GM19397 (cell line): ENCODE results near the gene LRRC40.
"Not testable (repeated sequence)": the region's sequence is repeated elsewhere in the genome, so short reads cannot be mapped to it uniquely, and the experiment has no call there.

Experiments used
- ATAC-seq: cut with Tn5 transposase; IDR thresholded peaks from one replicate; pipeline ENCODE4 v1.9.1; 2021; ENCODE audit warnings: mild to moderate bottlenecking, moderate library complexity; ENCODE audit not compliant: unreplicated experiment

LRRC40 gene

DNA sequence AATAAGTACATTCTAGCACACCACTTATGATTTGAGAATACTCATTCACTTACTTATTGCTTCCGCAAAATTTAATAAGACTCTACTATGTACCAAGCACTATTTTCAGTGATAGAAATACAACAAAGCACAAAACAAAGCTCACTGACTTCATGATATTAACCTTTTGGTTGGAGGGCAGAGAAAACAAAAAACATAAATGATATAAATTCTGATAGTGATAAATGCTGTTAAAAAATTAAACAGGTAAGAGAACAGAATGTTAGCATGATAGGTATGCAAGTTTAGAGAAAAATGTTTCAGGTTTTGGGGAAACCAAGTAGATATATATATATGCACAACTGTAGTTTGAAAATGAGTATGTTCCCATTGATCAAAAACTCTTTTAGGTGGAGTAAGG lies 1.2 kb downstream of the LRRC40 start:
- ATAC-seq, result no peak

DNA sequence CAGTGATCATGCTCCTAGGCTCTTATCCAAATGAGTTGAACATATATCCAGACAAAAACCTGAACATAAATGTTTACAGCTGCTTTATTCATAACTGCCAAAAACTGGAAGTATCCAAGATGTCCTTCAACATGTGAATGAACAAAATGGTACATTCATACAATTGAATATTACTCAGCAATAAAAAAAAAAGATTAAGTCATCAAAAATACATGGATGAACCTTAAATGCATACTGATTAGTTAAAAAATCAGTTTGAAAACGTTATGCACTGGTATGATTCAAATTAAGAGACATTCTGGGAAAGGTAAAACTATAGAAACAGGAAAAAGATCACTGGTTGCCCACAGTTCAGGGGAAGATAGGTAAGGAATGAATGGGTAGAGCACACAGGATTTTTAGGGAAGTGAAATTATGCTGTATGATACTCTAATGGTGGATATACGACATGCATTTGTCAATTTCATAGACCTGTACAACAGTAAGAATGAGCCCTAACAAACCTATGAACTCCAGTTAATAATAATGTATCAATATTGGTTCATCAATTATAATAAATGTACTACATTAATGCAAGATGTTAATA lies 3.1 kb downstream of the LRRC40 start:
- ATAC-seq, result no peak

DNA sequence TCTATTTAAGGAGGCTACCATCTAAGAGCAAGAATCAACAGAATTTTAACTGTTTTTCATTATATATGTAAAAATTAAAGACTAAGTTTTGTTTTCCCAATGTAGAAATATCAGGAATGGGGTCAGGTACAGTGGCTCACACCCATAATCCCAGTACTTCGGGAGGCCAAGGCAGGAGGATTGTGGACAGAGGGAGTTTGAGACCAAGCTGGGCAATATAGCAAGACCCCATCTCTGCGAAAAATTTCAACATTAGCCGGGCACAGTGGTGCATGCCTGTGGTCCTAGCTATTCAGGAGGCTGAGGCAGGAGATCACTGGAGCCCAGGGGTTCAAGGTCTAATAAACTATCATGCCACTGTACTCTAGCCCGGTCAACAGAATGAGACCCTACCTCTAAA lies 5.3 kb downstream of the LRRC40 start:
- no peak for ATAC-seq

DNA sequence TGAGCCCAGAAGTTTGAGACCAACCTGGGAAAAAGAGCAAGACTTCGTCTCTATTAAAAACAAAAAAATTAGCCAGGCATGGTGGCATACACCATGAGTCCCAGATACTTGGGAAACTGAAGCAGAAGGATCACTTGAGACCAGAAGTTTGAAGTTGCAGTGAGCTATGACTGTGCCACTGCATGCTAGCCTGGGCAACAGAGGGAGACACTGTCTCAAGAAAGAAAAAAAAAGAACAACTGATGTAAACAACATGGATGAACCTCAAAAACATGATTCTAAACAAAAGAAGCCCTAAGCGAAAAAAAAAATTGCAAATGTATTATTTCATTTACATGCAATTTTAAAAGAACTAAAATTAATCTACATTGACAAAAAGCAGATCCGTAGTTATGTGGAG lies 9.0 kb downstream of the LRRC40 start:
- no peak for ATAC-seq

DNA sequence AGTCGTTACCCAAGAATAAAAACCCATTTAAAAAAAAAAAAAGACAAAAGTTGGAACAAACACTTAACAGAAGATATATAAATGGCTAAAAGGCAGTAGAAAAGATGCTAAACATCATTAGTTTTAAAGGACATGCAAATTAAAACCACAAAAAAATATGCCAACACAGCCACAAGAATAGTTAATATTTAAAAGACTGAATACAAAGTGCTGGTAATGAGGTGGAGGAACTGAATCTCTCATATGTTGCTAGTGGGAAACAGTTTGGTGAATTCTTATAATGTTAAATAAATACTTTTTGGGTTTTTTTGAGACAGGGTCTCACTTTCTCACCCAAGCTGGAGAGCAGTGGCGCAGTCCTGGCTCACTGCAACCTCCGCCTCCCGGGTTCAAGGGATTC lies 10.0 kb downstream of the LRRC40 start:
- peak; percentile 85 for ATAC-seq

DNA sequence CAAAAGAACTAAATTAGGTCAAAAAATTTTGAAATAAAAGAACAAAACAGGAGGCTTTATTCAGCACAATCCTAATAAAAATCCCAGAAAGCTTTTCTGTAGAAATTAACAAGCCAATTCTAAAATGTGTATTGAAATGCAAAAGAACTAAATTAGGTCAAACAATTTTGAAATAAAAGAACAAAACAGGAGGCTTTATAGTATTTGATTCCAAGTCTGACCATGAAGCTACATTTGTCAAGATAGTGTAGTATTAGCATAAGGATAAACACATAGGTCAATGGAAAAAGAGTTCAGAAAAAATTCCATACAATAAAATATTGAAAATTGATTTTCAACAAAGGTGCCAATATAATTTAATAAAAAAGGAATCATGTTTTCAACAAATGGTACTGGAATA lies 10.8 kb downstream of the LRRC40 start:
- no peak for ATAC-seq

DNA sequence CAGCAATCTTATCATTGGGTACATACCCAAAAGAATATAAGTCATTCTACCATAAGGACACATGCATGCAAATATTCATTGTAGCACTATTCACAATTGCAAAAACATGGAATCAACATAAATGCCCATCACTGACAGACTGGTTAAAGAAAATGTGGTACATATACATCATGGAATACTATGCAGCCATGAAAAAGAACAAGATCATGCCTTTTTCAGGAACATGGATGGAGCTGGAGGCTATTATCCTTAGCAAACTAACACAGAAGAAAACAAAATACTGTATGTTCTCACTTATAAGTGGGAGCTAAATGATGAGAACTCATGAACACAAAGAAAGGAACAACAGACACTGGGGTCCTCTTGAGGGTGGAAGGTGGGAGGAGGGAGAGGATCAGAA lies 12.9 kb downstream of the LRRC40 start:
- ATAC-seq, result not testable (repeated sequence)

DNA sequence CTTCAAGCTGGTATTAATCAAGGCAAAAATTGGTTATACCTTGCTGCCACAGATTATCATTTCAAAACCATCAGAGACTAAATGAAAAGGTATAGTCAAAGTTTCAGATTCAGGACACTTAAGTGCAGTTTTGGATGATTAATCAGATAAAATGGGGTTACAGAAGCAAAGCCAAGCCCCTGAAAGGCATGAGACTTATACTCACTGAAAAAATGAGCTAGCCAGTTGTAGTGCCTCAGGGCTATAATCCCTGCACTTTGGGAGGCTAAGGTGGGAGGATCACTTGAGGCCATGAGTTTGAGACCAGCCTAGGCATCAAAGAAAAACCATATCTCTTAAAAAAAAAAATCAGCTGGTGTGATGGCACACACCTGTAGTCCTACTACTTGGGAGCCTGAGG lies 15.2 kb downstream of the LRRC40 start:
- ATAC-seq, result no peak

DNA sequence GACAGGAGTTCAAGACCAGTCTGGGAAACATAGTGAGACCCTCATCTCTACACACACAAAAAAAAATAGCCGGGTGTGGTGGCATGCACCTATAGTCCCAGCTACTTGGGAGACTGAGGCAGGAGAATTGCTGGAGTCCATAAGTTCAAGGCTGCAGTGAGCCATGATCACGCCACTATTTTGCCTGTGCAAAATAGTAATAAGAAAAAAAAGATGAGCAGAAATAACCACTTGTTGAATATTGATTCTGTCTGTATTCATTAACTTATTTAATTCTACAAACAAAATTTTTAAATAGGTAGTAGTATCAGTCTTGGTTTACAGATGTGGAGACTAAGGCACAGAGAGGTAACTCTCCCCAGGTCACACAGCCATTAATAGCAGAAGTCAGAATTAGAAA lies 16.9 kb downstream of the LRRC40 start:
- no peak for ATAC-seq

DNA sequence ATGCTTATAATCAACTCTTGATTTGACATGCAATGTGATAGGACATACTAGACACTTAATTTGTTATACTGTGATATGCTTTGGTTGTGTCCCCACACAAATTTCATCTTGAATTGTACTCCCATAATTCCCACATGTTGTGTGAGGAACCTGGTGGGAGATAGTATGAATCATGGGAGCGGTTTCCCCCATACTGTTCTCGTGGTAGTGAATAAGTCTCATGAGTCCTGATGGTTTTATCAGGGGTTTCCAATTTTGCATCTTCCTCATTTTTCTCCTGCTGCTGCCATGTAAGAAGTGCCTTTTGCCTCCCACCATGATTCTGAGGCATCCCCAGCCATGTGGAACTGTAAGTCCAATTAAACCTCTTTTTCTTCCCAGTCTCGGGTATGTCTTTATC lies 20.2 kb downstream of the LRRC40 start:
- ATAC-seq, result not testable (repeated sequence)

DNA sequence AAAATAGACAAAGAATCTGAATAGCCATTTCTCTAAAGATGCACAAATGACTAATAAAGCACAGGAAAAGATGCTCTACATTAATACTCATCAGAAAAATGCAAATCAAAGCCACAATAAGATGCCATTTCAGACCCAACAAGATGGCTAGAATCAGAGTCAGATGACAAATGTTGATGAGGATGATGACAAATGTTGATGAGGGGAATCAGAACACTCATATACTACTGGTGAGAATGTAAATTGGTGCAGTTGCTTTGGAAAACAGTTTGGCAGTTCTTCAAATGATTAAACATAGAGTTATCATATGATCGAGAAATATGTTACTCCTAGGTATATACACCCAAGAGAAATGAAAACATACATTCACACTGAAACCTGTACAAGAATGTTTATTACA lies 33.9 kb downstream of the LRRC40 start:
- ATAC-seq, result no peak

DNA sequence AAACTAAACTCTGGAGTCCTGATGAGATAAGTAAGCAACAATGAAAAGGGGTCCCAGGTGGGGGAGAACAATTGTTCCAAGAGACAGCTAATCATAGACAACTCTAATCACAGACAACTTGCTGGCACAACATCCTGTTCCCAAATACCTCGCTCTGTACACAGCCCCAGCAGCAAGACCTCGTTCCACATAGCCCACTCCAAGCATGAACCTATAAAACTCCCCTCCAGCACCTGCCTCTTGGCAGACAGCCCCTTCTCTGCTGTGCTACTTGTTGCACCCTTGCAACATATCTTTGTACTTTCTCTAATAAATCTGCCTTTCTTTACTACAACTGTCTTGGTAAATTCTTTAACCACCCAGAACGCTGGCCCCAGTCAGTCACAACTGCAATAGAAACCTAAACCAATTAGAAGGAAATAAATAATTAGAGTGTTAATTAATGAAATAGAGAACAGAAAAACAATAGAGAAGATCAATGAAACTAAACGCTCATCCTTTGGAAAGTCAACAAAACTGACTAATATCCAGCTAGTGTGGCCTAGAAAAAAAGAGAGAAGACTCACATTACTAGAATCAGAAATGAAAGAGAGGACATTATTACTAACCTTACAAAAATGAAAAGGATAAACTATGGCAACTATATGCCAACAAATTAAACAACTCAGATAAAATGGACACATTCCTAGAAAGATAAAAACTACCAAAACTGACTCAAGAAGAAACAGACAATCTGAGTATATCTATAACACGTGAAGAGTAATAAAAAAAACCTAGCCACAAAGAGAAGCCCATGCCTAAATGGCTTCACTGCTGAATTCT lies 36.1 kb downstream of the LRRC40 start:
- no peak for ATAC-seq

DNA sequence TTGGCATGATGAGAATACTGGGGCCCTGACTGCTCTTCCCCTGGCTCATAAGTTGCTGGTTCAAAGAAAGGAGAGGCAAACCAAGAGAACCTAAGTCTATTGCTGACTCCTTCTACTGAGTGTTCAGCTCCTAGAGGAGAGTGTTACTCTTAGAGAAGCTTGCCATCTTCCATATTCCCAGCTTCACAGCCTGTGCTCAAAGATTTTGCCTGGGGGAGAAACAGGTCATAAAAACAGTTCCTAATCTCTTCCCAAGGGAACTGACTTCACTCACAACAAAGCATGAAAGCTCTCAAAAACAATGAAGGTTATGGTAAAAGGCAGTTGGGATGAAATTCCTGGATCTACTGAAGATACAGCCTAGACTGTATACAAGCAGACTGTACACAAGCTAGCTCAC lies 37.1 kb downstream of the LRRC40 start:
- ATAC-seq, result no peak

DNA sequence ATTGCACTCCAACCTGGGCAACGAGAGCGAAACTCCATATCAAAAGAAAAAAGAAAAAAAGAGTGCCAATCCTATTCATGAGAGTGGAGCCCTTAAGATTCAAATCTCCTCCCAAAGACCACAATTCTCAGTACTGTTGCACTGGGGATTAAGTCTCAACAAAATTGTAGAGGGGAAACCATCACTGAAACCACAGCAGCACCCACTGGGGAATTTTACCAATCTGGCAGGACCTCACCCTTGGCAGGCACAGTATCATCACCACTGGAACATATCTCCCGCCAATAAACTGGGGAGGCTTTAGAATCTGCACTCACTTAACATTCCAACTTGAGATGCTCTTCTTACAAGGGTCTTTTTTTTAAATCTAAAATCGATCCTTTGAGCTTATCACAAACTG lies 41.0 kb downstream of the LRRC40 start:
- ATAC-seq, result no peak

DNA sequence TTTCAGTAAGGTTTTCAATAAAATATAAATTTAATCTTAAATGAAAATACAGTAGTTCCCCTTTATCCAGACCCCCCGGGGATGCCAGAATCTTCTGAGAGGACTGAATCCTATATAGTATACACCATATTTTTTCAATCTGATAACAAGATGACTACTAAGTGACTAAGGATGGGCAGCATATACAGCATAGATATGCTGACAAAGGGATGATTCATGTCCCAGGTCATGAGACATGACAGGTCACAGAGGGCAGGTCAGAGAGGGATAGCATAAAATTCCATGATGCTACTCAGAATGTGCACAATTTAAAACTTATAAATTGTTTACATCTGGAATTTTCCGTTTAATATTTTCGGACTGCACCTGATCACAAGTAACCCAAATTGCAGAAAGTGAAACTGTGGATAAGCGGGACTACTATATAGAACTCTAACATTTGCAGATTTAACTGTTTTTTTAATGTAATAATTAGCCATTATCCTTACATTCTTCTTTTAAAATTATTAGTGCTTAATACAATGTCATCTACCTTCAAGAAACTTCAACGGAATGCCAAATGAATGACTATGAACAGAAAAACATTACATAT lies 48.8 kb downstream of the LRRC40 start:
- no peak for ATAC-seq

DNA sequence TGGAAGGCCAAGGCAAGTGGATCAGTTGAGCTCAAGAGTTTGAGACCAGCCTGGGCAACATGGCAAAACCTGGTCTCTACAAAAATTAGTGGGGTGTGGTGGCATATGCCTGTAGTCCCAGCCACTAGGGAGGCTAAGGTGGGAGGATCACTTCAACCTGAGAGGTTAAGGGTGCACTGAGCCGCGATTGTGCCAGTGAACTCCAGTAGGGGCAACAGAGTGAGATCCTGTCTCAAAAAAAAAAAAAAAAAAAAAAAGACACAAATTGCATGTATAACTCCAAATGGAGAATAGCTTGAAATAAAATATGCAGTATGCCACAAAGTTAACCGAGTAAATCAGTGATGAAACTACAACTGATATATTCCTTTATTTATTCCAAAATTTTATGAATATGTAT lies 51.6 kb downstream of the LRRC40 start:
- no peak for ATAC-seq

DNA sequence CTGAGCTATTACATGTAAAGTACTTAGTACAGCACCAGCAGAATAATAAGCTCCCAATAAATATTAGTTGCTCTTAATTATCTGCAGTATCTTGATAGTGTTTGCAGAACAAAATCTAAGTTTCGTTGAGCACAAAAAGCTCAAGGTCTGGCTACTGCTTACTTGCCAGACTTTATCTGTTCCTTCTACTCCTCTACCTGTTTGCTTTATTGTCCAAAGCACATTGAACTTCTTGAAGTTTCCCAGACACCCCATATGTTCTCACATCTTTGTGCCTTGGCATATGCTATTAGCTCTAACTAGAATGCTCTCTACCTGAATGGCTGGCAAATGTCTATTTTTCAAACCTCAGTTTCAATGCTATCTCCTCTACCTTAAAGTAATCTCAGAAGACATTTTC lies 54.9 kb downstream of the LRRC40 start:
- ATAC-seq, result no peak

DNA sequence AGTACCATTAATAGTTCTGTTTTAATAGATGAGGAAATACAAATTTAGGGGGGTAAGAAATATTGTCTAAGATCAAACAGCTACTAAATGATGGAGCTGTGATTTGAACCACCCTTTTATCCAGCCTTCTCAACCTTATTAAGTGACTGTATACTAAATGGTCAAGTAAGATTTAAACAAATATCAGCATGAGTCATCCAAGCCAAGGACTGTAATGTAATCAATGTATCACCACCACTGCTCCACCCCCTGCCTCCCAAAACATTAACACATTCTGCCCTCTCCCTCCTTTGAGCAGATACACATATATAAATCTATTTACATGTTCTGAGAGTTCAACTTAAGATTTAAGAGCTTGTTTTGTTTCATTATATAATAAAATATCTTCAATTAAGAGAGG lies 58.9 kb downstream of the LRRC40 start:
- no peak for ATAC-seq

DNA sequence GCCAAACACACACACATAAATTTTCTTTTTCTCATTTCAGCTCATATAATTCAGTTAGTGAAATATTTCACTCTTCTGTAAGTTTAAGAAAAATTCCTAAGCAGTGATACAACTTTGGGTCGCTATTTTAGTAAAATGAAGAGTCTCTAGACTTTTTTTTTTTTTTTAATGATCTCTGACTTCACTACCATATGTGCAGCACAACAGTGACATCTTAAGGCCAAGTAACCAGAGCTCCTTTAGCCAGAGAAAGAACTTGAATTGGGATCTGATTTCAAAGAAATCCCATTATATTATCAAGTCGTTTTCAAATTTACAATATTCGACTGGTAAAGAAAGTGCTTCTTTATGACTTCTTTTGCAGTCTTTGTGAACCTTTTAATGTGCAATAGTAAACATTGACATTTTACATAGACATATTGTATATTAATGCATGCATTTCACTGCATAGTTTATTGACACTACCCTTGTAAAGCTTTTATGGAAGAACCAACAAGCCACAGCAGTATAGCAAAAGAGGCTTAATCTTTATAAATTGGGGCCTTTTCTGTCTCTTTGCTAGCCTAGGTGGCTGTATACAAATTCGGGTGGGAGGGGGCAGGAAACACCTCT lies 62.2 kb downstream of the LRRC40 start:
- no peak for ATAC-seq

DNA sequence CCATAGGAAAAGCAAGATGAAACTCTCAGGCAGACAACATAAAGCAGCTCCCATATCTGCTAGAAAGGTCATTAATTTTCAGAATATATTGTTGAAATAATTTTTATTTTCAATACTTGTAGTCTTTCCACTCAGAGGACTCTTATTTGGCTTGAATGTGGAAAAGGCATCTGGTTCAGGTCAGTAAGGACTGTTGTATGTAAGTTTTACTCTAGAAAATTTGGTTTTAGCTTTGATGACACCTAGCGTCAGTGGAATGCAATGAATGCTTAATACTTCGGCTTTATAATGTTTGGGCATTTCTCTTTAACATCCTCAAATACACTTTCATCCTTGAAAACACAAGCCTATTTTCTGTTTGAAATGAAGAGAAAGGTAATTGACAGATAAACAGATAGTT lies 63.3 kb downstream of the LRRC40 start:
- ATAC-seq, result no peak

DNA sequence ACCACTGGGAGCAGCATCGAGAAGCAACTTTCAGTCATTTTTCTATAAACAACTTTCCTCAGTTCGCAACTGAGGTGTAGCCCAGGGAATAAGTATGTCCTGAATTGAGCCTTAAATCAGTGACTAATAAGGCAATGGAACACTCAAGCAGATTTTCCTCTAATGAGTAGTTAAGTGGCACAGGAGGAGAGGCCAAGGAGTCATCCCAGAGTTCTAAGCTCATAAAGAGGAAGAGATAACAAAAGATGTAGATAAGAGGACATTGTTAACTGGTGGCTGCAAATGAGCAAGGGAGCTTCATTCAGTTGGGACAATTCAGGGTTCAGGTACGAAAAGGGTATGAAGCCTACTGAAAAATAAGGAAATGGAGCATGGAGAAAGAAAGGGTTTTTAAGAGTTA lies 64.5 kb downstream of the LRRC40 start:
- ATAC-seq, result no peak

DNA sequence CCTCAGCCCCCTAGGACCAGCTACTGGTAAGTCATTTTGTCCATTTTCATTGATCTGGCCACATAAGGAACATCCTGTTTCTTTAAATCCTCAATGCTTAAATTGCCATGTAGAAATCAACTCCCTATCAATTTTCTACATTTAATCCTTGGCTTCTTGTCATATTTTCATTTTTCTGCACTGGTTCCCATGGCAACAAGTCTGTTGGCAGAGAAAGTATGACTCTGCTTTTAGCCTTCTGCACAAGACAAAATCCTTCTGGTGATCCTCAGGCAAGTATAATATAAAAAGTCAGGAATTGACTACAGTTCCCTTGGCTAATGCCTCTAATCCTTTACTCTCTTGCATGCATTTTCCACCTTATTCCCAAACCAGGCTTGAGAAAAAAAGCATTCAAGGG lies 65.0 kb downstream of the LRRC40 start:
- ATAC-seq, result no peak
